GM19438 (cell line): ENCODE results near the gene C2CD5.

ENCODE experiments used
- ATAC-seq: cut with Tn5 transposase; IDR thresholded peaks from one replicate; pipeline ENCODE4 v1.9.1; 2021; ENCODE audit warnings: low read depth; ENCODE audit not compliant: unreplicated experiment

The C2CD5 gene

DNA sequence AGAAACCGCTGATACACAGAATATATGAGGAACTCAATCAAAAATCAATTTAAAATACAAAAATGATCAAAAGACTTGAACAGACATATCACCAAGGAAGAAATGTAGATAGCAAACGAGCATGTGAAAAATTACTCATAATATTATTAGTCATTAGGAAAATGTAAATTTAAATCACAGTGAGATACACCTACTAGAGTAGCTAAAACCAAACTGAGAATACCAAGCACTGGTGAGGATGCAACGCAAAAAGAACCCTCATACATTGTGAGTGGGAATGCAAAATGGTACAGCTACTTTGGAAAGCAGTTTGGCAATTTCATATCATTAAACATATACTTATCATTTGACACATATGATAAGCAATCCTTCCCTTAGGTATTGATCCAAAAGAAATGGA, 108.8 kb downstream of the C2CD5 start:
- no peak for ATAC-seq

DNA sequence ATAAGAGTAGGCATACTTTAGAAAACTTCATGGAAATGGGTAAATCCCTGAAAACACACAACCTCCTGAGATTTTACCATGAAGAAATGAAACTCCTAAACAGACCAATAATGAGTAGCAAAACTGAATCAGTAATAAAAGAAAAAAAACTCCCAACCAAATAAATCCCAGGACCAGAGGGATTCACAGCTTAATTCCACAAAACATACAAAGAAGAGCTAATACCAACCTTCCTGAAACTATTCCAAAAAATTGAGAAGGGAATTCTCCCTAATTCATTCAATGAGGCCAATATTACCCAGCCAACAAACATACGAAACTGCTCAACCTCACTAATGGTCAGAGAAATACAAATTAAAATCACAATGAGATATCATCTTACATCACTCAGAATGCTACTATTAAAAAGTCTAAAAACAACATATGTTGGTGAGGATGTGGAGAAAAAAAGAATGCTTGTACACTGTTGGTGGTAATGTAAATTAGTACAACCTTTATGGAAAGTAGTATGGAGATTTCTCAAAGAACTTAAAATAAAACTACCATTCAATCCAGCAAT, 112.6 kb downstream of the C2CD5 start:
- ATAC-seq: no peak

- no peak for ATAC-seq
These were observed 127.5 kb downstream of the C2CD5 start for GRCh38 chr12:22416801-22417200.

GRCh38 chr12:22415342-22416309, 128.7 kb downstream of the C2CD5 start:
- ATAC-seq: no peak

GRCh38 chr12:22414742-22415141, 129.6 kb downstream of the C2CD5 start:
- no peak for ATAC-seq

DNA sequence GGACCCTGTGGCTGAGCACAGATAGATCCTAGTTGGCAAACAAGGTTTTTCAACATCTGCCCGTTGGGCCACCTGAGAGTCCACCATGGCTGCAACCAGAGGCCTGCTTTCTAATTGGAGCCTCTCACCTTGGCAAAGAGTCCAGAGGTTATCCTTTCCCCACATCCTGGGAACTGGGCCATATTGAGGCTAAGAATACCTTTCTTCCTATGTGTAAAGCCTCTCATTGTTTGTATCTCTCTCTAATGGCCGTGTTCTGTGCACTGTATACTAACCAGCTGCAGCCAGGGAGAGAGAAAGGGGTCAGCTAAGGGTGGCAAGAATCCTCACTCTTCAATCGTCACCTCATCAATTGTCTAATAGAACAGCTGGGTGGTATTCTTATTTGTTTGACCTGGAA, 130.8 kb downstream of the C2CD5 start:
- no peak for ATAC-seq

- no peak for ATAC-seq
These were observed 131.8 kb downstream of the C2CD5 start for GRCh38 chr12:22412581-22412980.

GRCh38 chr12:22410486-22410885, 133.9 kb downstream of the C2CD5 start:
- ATAC-seq: no peak

DNA sequence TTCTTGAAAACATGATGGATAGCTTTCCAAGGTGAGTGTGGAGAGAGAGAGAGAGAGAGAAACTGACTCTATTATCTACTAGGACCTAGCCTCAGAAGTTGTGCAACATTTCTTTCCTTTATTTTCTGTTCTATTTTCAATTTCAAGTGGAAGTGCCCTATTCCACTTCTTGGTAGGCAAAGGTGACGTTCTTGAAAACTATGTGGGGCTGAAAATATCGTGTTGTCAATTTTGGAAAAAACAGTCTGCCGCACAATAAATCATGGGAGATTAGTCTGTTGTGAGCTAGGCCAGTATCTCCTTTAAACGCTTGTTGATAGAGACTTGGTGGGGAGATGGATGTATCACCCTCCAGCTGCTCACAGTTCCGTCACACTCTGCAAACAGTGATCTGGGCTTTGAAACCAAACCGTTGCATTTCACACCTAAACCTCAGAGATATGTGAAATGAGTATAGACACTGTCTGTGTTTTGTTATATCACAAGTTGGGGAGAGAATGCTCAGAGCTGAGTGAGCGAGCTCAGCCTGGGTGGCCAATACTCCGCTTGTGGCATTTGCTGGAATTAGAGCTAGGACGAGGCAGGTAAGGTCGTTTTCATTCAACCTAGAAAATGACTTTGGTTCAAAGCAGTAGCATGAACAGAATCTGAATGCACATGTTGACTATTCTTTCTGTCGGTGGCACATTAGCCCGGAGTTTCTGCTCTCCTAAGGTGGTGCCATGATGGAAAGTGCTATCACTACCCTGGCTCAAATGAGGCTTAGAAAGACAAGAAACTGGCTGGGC, 134.8 kb downstream of the C2CD5 start:
- ATAC-seq: peak; percentile 82

GRCh38 chr12:22408610-22409376, 135.5 kb downstream of the C2CD5 start:
- ATAC-seq: no peak

DNA sequence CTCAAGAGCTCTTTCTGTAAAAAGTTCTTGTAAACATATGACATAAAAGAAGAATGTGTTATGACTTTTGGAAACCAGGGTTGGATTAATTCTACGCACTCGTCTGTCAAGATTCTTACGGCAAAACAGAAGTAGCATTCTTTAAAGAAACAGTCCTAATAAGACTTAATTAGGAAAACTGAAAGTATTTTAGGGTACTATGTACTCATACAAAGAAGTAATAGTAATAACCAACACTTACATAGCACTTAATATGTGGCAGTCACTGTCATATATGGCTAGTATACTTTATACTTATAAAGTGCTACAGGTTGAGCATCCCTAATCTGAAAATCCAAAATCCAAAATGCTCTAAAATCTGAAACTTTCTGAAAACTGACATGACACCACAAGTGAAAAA, 136.9 kb downstream of the C2CD5 start:
- ATAC-seq: no peak

DNA sequence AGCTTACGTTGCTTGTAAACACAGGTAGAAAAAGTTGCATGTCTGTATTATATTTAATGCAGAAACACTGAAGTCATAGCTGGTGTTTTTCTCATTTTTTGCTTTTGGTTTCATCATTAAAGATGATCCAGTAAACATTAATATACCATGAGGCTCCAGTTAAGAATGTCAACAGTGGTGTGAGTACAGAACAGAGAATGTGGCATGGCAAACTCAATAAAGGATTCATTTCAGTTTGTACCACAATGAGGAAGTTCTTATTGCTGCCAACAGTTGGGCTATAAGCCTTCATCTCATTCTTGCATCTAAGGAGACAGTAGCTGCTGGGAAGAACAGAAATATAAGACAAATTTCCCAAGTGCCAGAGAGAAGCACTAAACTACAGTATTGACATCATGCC, 137.7 kb downstream of the C2CD5 start:
- ATAC-seq: no peak

DNA sequence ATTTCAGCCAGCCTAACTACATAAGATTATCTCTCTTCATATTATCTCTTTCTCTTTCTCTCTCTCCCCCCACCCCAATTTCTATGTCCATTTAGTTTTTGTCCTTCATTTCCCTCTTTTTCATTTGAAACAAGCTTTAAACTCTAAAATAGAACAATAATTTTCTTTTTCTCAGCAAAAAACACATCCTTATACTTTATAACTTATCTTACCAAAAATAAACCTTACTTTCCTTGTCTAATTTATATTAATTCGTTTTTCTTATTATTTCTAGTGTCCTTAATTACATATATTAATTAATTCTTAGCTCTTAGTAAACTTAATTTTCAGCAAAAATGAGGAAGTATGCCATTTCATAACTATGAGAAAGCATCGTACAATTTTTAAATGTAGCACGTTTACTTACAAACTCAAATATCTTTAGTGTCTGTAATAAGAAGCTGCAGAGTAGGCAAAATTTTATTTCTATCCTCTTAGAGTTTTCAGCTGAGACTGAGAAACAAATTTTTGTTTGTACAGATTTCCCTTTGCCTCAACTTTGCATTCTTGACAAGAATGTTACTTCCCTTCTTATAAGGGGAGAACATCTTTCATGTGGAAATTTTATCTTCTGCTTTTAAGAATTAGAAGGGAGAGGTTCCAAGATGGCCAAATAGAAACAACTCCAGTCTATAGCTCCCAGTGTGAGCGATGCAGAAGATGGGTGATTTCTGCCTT, 144.7 kb downstream of the C2CD5 start:
- ATAC-seq: no peak
